ENCODE measurements around the gene ERI3. TPM values are rescaled to one million over a fixed set of nuclear protein-coding genes. Genes with fewer than 3 reads are reported as not detected.
A peak's percentile ranks its signal among the peaks of the same experiment; 100 is the strongest.

ERI3 gene
- total and polyA plus RNA-seq, 4 donors = 68.7 to 125 (median 107) TPM

GRCh38 chr1:44260792-44261170, 94.3 kb downstream of the ERI3 start:
- no peak overlapping the region for H3K27ac ChIP-seq (ENCODE audit: low read depth, low read length)
- H3K9me3 ChIP-seq (ENCODE audit: control insufficient read depth, insufficient read depth, low read length) = no peaks in the 10 kb centered on the region
- no peak overlapping the region for H3K4me3 ChIP-seq (ENCODE audit: low read depth, low read length)
- peaks cover 27% of the 10 kb centered on the region for H3K36me3 ChIP-seq (ENCODE audit: control insufficient read depth, insufficient read depth, low read length)
- peaks cover 19% of the 10 kb centered on the region for H3K4me1 ChIP-seq (ENCODE audit: control insufficient read depth, insufficient read depth, low read length)
- no peak for DNase-seq (ENCODE audit: low read depth in 4 of 6, low spot score in 6 of 6)
- 87% methylated on average over 2 of the region's 4 CpGs for WGBS (ENCODE audit: insufficient coverage)
- no peaks in the 10 kb centered on the region for H3K27me3 ChIP-seq (ENCODE audit: control insufficient read depth, insufficient read depth, low read length)

- no peaks in the 10 kb centered on the region for H3K27me3 ChIP-seq (ENCODE audit: control insufficient read depth, insufficient read depth, low read length)
- H3K4me1 ChIP-seq (ENCODE audit: control insufficient read depth, insufficient read depth, low read length) = peaks cover 15% of the 10 kb centered on the region
- WGBS (ENCODE audit: insufficient coverage) = 100% methylated on average over 2 of the region's 2 CpGs
- DNase-seq (ENCODE audit: low read depth in 4 of 6, low spot score in 6 of 6) = no peak
- H3K36me3 ChIP-seq (ENCODE audit: control insufficient read depth, insufficient read depth, low read length) = peaks cover 27% of the 10 kb centered on the region
- H3K27ac ChIP-seq (ENCODE audit: low read depth, low read length) = no peak overlapping the region
- no peak overlapping the region for H3K4me3 ChIP-seq (ENCODE audit: low read depth, low read length)
- H3K9me3 ChIP-seq (ENCODE audit: control insufficient read depth, insufficient read depth, low read length) = no peaks in the 10 kb centered on the region
These were observed 96.0 kb downstream of the ERI3 start for GRCh38 chr1:44259090-44259489.

- no peak overlapping the region for H3K27ac ChIP-seq (ENCODE audit: low read depth, low read length)
- H3K36me3 ChIP-seq (ENCODE audit: control insufficient read depth, insufficient read depth, low read length) = peaks cover 22% of the 10 kb centered on the region
- peaks cover 13% of the 10 kb centered on the region for H3K4me1 ChIP-seq (ENCODE audit: control insufficient read depth, insufficient read depth, low read length)
- H3K4me3 ChIP-seq (ENCODE audit: low read depth, low read length) = no peak overlapping the region
- 53% methylated on average over 4 of the region's 10 CpGs for WGBS (ENCODE audit: insufficient coverage)
- peak in 1 of 6 donors; percentile 50 for DNase-seq (ENCODE audit: low read depth in 4 of 6, low spot score in 6 of 6)
- no peaks in the 10 kb centered on the region for H3K9me3 ChIP-seq (ENCODE audit: control insufficient read depth, insufficient read depth, low read length)
- H3K27me3 ChIP-seq (ENCODE audit: control insufficient read depth, insufficient read depth, low read length) = no peaks in the 10 kb centered on the region
These were observed 98.1 kb downstream of the ERI3 start for GRCh38 chr1:44256762-44257554.

GRCh38 chr1:44254392-44254910, 100.6 kb downstream of the ERI3 start:
- no peak for DNase-seq (ENCODE audit: low read depth in 4 of 6, low spot score in 6 of 6)
- H3K9me3 ChIP-seq (ENCODE audit: control insufficient read depth, insufficient read depth, low read length) = no peaks in the 10 kb centered on the region
- peaks cover 27% of the 10 kb centered on the region for H3K36me3 ChIP-seq (ENCODE audit: control insufficient read depth, insufficient read depth, low read length)
- H3K27me3 ChIP-seq (ENCODE audit: control insufficient read depth, insufficient read depth, low read length) = no peaks in the 10 kb centered on the region
- no peak overlapping the region for H3K27ac ChIP-seq (ENCODE audit: low read depth, low read length)
- WGBS (ENCODE audit: insufficient coverage) = 98% methylated on average over 4 of the region's 4 CpGs
- peaks cover 28% of the 10 kb centered on the region for H3K4me1 ChIP-seq (ENCODE audit: control insufficient read depth, insufficient read depth, low read length)
- H3K4me3 ChIP-seq (ENCODE audit: low read depth, low read length) = no peak overlapping the region

GRCh38 chr1:44251989-44252671, 102.9 kb downstream of the ERI3 start:
- Histone ChIP-seq H3K4me1 (ENCODE audit: control insufficient read depth, insufficient read depth, low read length) (peaks cover 33% of the 10 kb centered on the region), H3K36me3 (ENCODE audit: control insufficient read depth, insufficient read depth, low read length) (peaks cover 36% of the 10 kb centered on the region), H3K9me3 (ENCODE audit: control insufficient read depth, insufficient read depth, low read length) (no peaks in the 10 kb centered on the region), H3K27ac (ENCODE audit: low read depth, low read length) (no peak overlapping the region), H3K4me3 (ENCODE audit: low read depth, low read length) (no peak overlapping the region), H3K27me3 (ENCODE audit: control insufficient read depth, insufficient read depth, low read length) (no peaks in the 10 kb centered on the region)
- DNase-seq (ENCODE audit: low read depth in 4 of 6, low spot score in 6 of 6) = peak in 2 of 6 donors; percentile 67 to 91
- 46% methylated on average over 17 of the region's 23 CpGs for WGBS (ENCODE audit: insufficient coverage)

- WGBS (ENCODE audit: insufficient coverage) = 77% methylated on average over 1 of the region's 1 CpG
- peaks cover 33% of the 10 kb centered on the region for H3K4me1 ChIP-seq (ENCODE audit: control insufficient read depth, insufficient read depth, low read length)
- no peaks in the 10 kb centered on the region for H3K9me3 ChIP-seq (ENCODE audit: control insufficient read depth, insufficient read depth, low read length)
- H3K27me3 ChIP-seq (ENCODE audit: control insufficient read depth, insufficient read depth, low read length) = no peaks in the 10 kb centered on the region
- no peak for DNase-seq (ENCODE audit: low read depth in 4 of 6, low spot score in 6 of 6)
- no peak overlapping the region for H3K4me3 ChIP-seq (ENCODE audit: low read depth, low read length)
- peaks cover 33% of the 10 kb centered on the region for H3K36me3 ChIP-seq (ENCODE audit: control insufficient read depth, insufficient read depth, low read length)
- no peak overlapping the region for H3K27ac ChIP-seq (ENCODE audit: low read depth, low read length)
These were observed 103.6 kb downstream of the ERI3 start for GRCh38 chr1:44251486-44251885.

- WGBS (ENCODE audit: insufficient coverage) = 72% methylated on average over 25 of the region's 33 CpGs
- Histone ChIP-seq H3K36me3 (ENCODE audit: control insufficient read depth, insufficient read depth, low read length) (peaks cover 33% of the 10 kb centered on the region), H3K9me3 (ENCODE audit: control insufficient read depth, insufficient read depth, low read length) (no peaks in the 10 kb centered on the region), H3K27ac (ENCODE audit: low read depth, low read length) (no peak overlapping the region), H3K27me3 (ENCODE audit: control insufficient read depth, insufficient read depth, low read length) (no peaks in the 10 kb centered on the region), H3K4me3 (ENCODE audit: low read depth, low read length) (no peak overlapping the region), H3K4me1 (ENCODE audit: control insufficient read depth, insufficient read depth, low read length) (peaks cover 34% of the 10 kb centered on the region)
- DNase-seq (ENCODE audit: low read depth in 4 of 6, low spot score in 6 of 6) = peak in 1 of 6 donors; percentile 60
These were observed 104.8 kb downstream of the ERI3 start for GRCh38 chr1:44250068-44250781.

- no peak overlapping the region for H3K27ac ChIP-seq (ENCODE audit: low read depth, low read length)
- peak in 2 of 6 donors; percentile 64 to 77 for DNase-seq (ENCODE audit: low read depth in 4 of 6, low spot score in 6 of 6)
- peaks cover 36% of the 10 kb centered on the region for H3K36me3 ChIP-seq (ENCODE audit: control insufficient read depth, insufficient read depth, low read length)
- no peak overlapping the region for H3K4me3 ChIP-seq (ENCODE audit: low read depth, low read length)
- peaks cover 37% of the 10 kb centered on the region for H3K4me1 ChIP-seq (ENCODE audit: control insufficient read depth, insufficient read depth, low read length)
- WGBS (ENCODE audit: insufficient coverage) = no CpG with 5 or more reads among the region's 7 CpGs
- H3K9me3 ChIP-seq (ENCODE audit: control insufficient read depth, insufficient read depth, low read length) = no peaks in the 10 kb centered on the region
- H3K27me3 ChIP-seq (ENCODE audit: control insufficient read depth, insufficient read depth, low read length) = no peaks in the 10 kb centered on the region
These were observed 105.5 kb downstream of the ERI3 start for GRCh38 chr1:44249543-44249942.

GRCh38 chr1:44246806-44247205, 108.3 kb downstream of the ERI3 start:
- H3K4me3 ChIP-seq (ENCODE audit: low read depth, low read length) = no peak overlapping the region
- 100% methylated on average over 2 of the region's 2 CpGs for WGBS (ENCODE audit: insufficient coverage)
- peaks cover 37% of the 10 kb centered on the region for H3K4me1 ChIP-seq (ENCODE audit: control insufficient read depth, insufficient read depth, low read length)
- H3K27me3 ChIP-seq (ENCODE audit: control insufficient read depth, insufficient read depth, low read length) = no peaks in the 10 kb centered on the region
- H3K27ac ChIP-seq (ENCODE audit: low read depth, low read length) = no peak overlapping the region
- DNase-seq (ENCODE audit: low read depth in 4 of 6, low spot score in 6 of 6) = no peak
- peaks cover 47% of the 10 kb centered on the region for H3K36me3 ChIP-seq (ENCODE audit: control insufficient read depth, insufficient read depth, low read length)
- H3K9me3 ChIP-seq (ENCODE audit: control insufficient read depth, insufficient read depth, low read length) = no peaks in the 10 kb centered on the region

Measured in spinal cord (tissue), 10 donors.